CD4-positive, alpha-beta T cell (primary cell): ENCODE results near the gene NAAA. TPM values are rescaled to one million over a fixed set of nuclear protein-coding genes. Genes with fewer than 3 reads are reported as not detected.

Source experiments
- ATAC-seq: fragments of 200-7000 bp; cut with Tn5 transposase; one replicate; pipeline ENCODE4 v1.10.0; 2022; ENCODE audit warnings: mild to moderate bottlenecking; ENCODE audit not compliant: poor library complexity
- CTCF ChIA-PET: fragments of 350-600 bp; sonication (Branson Sonifier 250); formaldehyde crosslinking; loops from one replicate; lab custom pipeline; 2021; ENCODE audit warnings: antibody characterized with exemption, inconsistent platforms; lab: Charles Lee
- POLR2A ChIA-PET: fragments of 350-600 bp; sonication (Branson Sonifier 250); formaldehyde crosslinking; loops from one replicate; lab custom pipeline; 2021; ENCODE audit warnings: antibody characterized with exemption, inconsistent platforms; lab: Charles Lee
- DNase-seq, 14 experiments: peaks; one replicate each; pipeline ENCODE4 v3.0.0-alpha.2; 2013 to 2020; ENCODE audit warnings: mixed read lengths in 2 of 14
- H3K27ac ChIP-seq, 2 donors: one replicate each; pipeline versions ENCODE4 v1.5.1 to v1.7.0; 2013; ENCODE audit warnings: low read length in 2 of 2, low read depth in 1 of 2, mild to moderate bottlenecking in 1 of 2
- H3K27me3 ChIP-seq, 2 experiments: 1 replicate in 1 of 2; 2 replicates in 1 of 2; pipeline versions ENCODE4 v1.6.1 to v1.7.0; 2013; ENCODE audit warnings: low read length in 2 of 2, control low read depth in 1 of 2, mild to moderate bottlenecking in 1 of 2, moderate library complexity in 1 of 2; ENCODE audit not compliant: insufficient read depth in 2 of 2, control insufficient read depth in 1 of 2
- H3K36me3 ChIP-seq: one replicate; pipeline ENCODE4 v1.6.1; 2013; ENCODE audit warnings: low read length, control low read depth; ENCODE audit not compliant: insufficient read depth
- H3K4me1 ChIP-seq: one replicate; pipeline ENCODE4 v1.6.1; 2013; ENCODE audit warnings: low read length, control low read depth; ENCODE audit not compliant: insufficient read depth
- H3K4me3 ChIP-seq: one replicate; pipeline ENCODE4 v1.5.1; 2013; ENCODE audit warnings: mild to moderate bottlenecking, low read length, moderate library complexity
- H3K9me3 ChIP-seq, 2 experiments: 1 replicate in 1 of 2; 2 replicates in 1 of 2; pipeline versions ENCODE4 v1.6.1 to v1.7.0; 2013; ENCODE audit warnings: low read length in 2 of 2, mild to moderate bottlenecking in 2 of 2, control low read depth in 1 of 2, moderate library complexity in 1 of 2; ENCODE audit not compliant: control insufficient read depth in 1 of 2, insufficient read depth in 1 of 2
- H3K27ac Mint-ChIP-seq: one replicate; pipeline ENCODE4 v1.8.0; 2020; ENCODE audit warnings: mixed read lengths
- H3K27me3 Mint-ChIP-seq: one replicate; pipeline ENCODE4 v1.8.0; 2021; ENCODE audit warnings: mixed read lengths
- H3K36me3 Mint-ChIP-seq: one replicate; pipeline ENCODE4 v1.8.0; 2021; ENCODE audit warnings: low read depth, mixed read lengths
- H3K4me1 Mint-ChIP-seq: one replicate; pipeline ENCODE4 v1.8.0; 2021; ENCODE audit warnings: low read depth, mixed read lengths
- H3K4me3 Mint-ChIP-seq: one replicate; pipeline ENCODE4 v1.8.0; 2020; ENCODE audit warnings: mild to moderate bottlenecking, mixed read lengths
- H3K9me3 Mint-ChIP-seq: one replicate; pipeline ENCODE4 v1.8.0; 2020; ENCODE audit warnings: mixed read lengths
- CTCF ChIP-seq: fragments of 200-600 bp; IDR thresholded peaks from one replicate; pipeline ENCODE4 v1.8.0; 2022; ENCODE audit warnings: antibody characterized with exemption, mild to moderate bottlenecking
- intact Hi-C, 2 experiments: fragments of 100-400 bp; cut with DNase I in 1 of 2; cut with micrococcal nuclease in 1 of 2; formaldehyde crosslinking; loops; one replicate each; pipeline versions ENCODE4 v1.15.1 to v1.9.0; 2023 to 2025; cut with DNase I, micrococcal nuclease
- total RNA-seq, 174 experiments: library from RNA in 2 of 174; stranded (reverse) in 2 of 174; gene quantifications; one replicate each; pipeline ENCODE4 v1.2.3 and lab custom pipeline; 2021 to 2026

Gene NAAA
- total RNA-seq, 2 experiments from 2014 or later: 32.6 to 33.3 TPM

GRCh38 chr4:75953509-75953908, 12.7 kb upstream of the NAAA start:
- Histone ChIP-seq H3K4me3 (no peak overlapping the region), H3K9me3 (no peaks in the 10 kb centered on the region), H3K27ac (no peak overlapping the region), H3K36me3 (peaks cover 74% of the 10 kb centered on the region), H3K4me1 (no peaks in the 10 kb centered on the region), H3K27me3 (no peaks in the 10 kb centered on the region)
- Mint-ChIP-seq H3K9me3 (no peaks in the 10 kb centered on the region), H3K27ac (no peak overlapping the region), H3K4me1 (no peaks in the 10 kb centered on the region), H3K27me3 (no peaks in the 10 kb centered on the region), H3K36me3 (peaks cover 95% of the 10 kb centered on the region), H3K4me3 (no peak overlapping the region)
- ATAC-seq (no peak), DNase-seq (no peak)
- POLR2A ChIA-PET: interaction anchor here (0.7 to 2.2 kb wide), 2 partner anchors 13 to 253 kb away, joined by 3 to 10 read pairs; partner anchors contain the start of gene NAAA
- intact Hi-C loops: no loop called here
- no peak for TF ChIP-seq CTCF
- CTCF ChIA-PET: no interaction called here

- Mint-ChIP-seq H3K9me3 (no peaks in the 10 kb centered on the region), H3K27ac (no peak overlapping the region), H3K4me3 (no peak overlapping the region), H3K36me3 (peaks cover 73% of the 10 kb centered on the region), H3K4me1 (no peaks in the 10 kb centered on the region), H3K27me3 (no peaks in the 10 kb centered on the region)
- H3K36me3 ChIP-seq: peaks cover 51% of the 10 kb centered on the region
- ATAC-seq (no peak), DNase-seq (no peak)
- ChIA-PET CTCF (interaction anchor here (1.0 kb wide), 1 partner anchor 12 kb away, joined by 5 read pairs; no protein-coding TSS in a partner anchor), POLR2A (interaction anchor here (0.6 to 1.7 kb wide), 2 partner anchors 10 to 12 kb away, joined by 3 to 10 read pairs; partner anchors contain the start of gene NAAA)
- no peaks in the 10 kb centered on the region for H3K4me1 ChIP-seq
- no peaks in the 10 kb centered on the region for H3K27me3 ChIP-seq
- no peaks in the 10 kb centered on the region for H3K9me3 ChIP-seq
- no peak overlapping the region for H3K27ac ChIP-seq
- intact Hi-C loops: no loop called here
- TF ChIP-seq CTCF: no peak
- no peak overlapping the region for H3K4me3 ChIP-seq
Measured at GRCh38 chr4:75950213-75950815, 9.5 kb upstream of the NAAA start.

- POLR2A ChIA-PET: no interaction called here
- no peak overlapping the region for H3K27ac ChIP-seq
- no peak overlapping the region for H3K4me3 Mint-ChIP-seq
- ATAC-seq (no peak), DNase-seq (no peak)
- H3K36me3 Mint-ChIP-seq: peaks cover 62% of the 10 kb centered on the region
- H3K4me1 Mint-ChIP-seq: no peaks in the 10 kb centered on the region
- no peak overlapping the region for H3K4me3 ChIP-seq
- H3K27ac Mint-ChIP-seq: no peak overlapping the region
- no peaks in the 10 kb centered on the region for H3K4me1 ChIP-seq
- no peaks in the 10 kb centered on the region for H3K27me3 ChIP-seq
- no peaks in the 10 kb centered on the region for H3K9me3 ChIP-seq
- CTCF ChIA-PET: interaction anchor here (0.6 kb wide), 1 partner anchor 1933 kb away, joined by 3 read pairs; no protein-coding TSS in a partner anchor
- H3K27me3 Mint-ChIP-seq: no peaks in the 10 kb centered on the region
- H3K36me3 ChIP-seq: peaks cover 45% of the 10 kb centered on the region
- no peak for TF ChIP-seq CTCF
- H3K9me3 Mint-ChIP-seq: no peaks in the 10 kb centered on the region
- intact Hi-C loops: loop anchor here in 1 of 2 experiments (2.0 to 10.0 kb wide), 2 partner anchors 26 to 434 kb away; partner anchors contain the start of genes RCHY1 and THAP6
Measured at GRCh38 chr4:75948822-75949444, 8.1 kb upstream of the NAAA start.
